GM12878 (cell line): Measurements from ENCODE around the gene ANO2.

Experiments
- HCFC1 ChIP-seq: fragments of 150-350 bp; IDR thresholded peaks from 2 replicates; pipeline ENCODE4 v1.6.1; 2014; ENCODE audit warnings: low read length
- POLR2AphosphoS5 ChIP-seq: IDR thresholded peaks from 2 replicates; pipeline ENCODE4 v1.6.1; 2011; ENCODE audit warnings: mild to moderate bottlenecking, low read length, inconsistent platforms
- RFX5 ChIP-seq: IDR thresholded peaks from 2 replicates; pipeline ENCODE4 v1.6.1; 2011; ENCODE audit warnings: low read depth, low read length, improper control_type of control experiment
- SMARCA5 ChIP-seq: fragments of 450-650 bp; IDR thresholded peaks from 2 replicates; pipeline ENCODE4 v1.6.1; 2017; ENCODE audit warnings: mild to moderate bottlenecking

DNA sequence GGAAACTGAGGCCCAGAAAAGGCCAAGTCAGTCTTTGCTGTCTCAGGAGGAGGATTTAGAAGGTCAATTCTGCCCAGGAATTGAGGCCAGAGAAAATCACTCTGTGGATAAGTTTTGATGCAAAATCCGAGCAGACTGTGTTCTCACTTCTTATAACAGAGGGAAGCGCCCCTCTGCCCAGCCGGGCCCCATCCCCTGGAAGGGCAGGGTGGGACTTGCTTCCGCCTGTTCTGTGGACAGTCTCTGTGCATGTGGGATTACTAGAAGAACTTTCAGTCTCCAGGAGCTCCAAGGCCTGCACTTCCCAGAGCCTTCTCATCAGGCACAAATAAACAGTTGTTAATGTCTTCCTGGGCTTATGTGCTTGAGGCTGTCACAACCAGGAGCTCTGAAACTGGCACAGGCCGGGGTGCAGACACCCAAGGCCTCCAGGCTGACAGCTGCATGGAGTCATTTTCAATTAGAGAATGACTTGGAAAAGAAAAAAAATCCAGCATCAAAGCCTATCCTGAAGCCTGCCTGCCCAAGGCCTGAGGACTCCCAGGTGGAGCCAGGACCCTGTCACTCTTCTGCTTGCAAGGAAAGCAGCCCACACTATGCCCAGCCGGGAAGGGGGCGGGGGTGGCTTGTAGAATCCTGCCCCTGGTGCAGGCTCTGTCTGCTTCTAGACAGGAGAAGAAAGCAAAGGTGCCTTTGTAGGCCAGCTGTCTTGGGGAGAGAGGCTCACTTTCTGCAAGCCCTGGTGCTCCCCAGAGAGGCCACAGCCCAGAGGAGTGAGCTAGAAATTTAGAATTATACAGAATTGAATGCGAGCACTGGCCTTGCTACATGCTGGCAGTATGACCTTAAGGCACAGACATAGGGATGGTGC, 428.5 kb downstream of the ANO2 start:
- TF ChIP-seq SMARCA5 (no peak), HCFC1 (no peak), POLR2AphosphoS5 (no peak), RFX5 (no peak)
